GM21528 (cell line): ENCODE results near the gene CPVL.

ENCODE experiments used
- ATAC-seq: cut with Tn5 transposase; IDR thresholded peaks from one replicate; pipeline ENCODE4 v1.9.1; 2021; ENCODE audit warnings: mild to moderate bottlenecking, moderate library complexity; ENCODE audit not compliant: unreplicated experiment, low FRiP score

The CPVL gene

GRCh38 chr7:29014725-29015124 is 131.6 kb downstream of the CPVL start:
- no peak for ATAC-seq

GRCh38 chr7:29013931-29014330 is 132.4 kb downstream of the CPVL start:
- ATAC-seq: no peak

- ATAC-seq: no peak
These were observed 133.1 kb downstream of the CPVL start for GRCh38 chr7:29013082-29013695.

GRCh38 chr7:29009947-29010346 is 136.4 kb downstream of the CPVL start:
- no peak for ATAC-seq

- no peak for ATAC-seq
These were observed 137.7 kb downstream of the CPVL start for GRCh38 chr7:29008590-29008989.

DNA sequence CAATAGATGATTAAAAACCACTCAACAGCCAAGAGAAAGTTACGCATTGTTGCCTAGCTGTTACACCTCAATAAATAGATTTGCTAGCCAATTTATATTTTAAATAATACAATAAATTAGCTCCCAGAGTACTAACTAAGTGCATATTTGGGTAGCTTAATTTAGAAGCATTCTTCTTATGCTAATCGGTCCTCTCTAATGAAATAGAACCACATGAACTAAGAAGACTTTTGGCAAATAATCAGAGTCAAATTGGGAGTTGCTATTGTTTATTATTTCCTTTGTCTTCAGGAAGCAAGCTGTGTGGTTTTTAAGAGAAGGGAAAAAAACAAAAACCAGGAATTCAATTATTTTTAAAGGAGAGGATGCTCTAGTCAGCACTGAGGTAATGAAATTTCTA is 139.2 kb downstream of the CPVL start:
- no peak for ATAC-seq

GRCh38 chr7:29005829-29006228 is 140.5 kb downstream of the CPVL start:
- no peak for ATAC-seq

DNA sequence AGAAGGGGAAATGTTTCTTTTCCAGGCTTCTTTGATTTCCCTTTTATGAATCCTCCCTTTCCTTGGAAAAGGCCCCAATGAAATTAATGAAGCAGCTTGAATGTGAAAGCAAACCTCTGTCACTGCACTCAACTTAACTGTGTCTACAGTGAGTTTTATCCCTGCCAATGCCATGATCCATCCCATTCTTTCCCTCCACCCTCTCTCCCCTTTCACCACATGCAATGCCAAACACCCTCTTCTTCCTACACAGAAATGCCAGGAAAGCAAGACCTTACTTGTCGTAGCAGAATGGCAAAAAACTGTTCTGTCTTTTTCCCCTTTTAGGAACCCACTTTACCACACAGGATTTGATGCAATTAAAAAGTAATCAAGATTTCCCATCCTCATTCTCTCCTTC is 140.9 kb downstream of the CPVL start:
- no peak for ATAC-seq

- no peak for ATAC-seq
These were observed 142.6 kb downstream of the CPVL start for GRCh38 chr7:29003703-29004102.

- no peak for ATAC-seq
These were observed 145.6 kb downstream of the CPVL start for GRCh38 chr7:29000717-29001076.

GRCh38 chr7:28999895-29000716 is 146.2 kb downstream of the CPVL start:
- no peak for ATAC-seq

GRCh38 chr7:28999427-28999826 is 146.9 kb downstream of the CPVL start:
- ATAC-seq: no peak

GRCh38 chr7:28998105-28998504 is 148.2 kb downstream of the CPVL start:
- no peak for ATAC-seq

- ATAC-seq: no peak
These were observed 149.5 kb downstream of the CPVL start for GRCh38 chr7:28996836-28997235.

DNA sequence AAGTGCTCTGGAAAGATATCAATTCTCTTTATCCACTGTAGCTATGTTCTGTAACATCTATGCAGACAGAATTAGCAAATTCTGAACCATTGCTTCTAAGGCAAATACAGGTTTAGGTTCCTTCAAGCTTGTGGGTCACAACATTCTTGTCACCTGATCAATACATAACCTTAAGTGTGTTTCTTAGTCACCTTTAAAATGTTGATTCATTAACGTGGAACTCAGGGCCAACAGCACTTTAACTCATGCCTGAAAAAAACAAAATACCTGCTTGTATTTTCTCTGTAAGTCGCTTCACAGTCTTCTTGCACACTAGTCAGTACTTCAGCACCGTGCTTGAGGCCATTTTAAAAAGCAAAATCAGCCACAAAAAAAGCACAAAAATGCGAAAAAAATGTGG is 153.0 kb downstream of the CPVL start:
- no peak for ATAC-seq

DNA sequence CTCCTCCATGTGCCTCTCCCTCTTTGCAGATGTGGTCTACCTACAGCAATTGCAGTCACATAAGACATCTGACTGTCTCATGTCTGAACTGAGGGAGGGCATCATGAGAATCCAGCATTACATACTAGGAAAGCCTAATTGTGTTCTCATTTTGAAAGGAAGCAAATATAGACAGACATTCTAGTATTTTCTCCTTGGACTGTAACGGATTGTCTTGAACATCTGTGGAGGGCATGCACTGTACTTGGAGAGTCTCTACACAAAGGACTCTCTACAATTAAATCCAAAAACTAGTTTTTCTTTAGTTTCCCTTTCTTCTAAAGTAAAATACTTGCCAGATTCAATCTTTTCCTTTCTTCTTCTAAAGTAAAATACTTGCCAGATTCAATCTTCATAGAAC is 153.5 kb downstream of the CPVL start:
- ATAC-seq: no peak

GRCh38 chr7:28990200-28990960 is 156.0 kb downstream of the CPVL start:
- ATAC-seq: no peak

DNA sequence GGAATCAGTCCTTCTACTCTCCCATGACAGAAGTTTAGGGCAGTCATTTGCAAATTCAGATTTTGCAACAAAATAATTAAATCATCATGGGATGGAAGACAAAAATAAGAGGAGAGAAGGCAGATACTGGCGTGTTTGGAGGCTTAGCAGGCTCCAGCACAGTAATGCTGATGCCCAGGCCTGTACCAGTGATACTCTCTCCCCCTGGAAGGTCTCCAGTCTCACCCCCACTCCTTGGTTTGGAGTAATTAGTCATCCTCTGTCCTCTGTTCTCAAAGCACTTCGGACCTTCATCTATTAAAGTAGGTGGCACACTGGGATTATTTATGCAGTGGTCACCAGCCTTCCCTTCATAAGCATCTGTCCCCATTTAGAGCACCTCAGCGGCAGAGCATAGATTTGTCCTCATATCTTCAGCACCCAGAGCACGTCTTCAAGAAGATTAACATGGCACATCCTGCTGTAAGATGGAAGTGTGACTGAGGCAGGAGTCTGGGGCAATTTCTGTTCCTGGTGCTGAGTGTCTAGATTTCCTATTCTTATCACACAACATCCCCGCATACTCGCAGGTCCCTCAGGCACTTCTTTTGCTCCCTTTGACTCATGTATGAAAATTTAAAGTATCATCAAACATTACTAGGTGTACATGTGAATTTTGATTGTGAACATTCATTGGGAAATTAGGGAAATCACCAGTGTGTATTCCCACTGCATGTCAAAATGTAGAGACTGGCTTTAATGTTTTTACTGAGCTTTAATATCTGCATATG is 156.9 kb downstream of the CPVL start:
- ATAC-seq: no peak

- ATAC-seq: no peak
These were observed 157.5 kb downstream of the CPVL start for GRCh38 chr7:28988810-28989209.

GRCh38 chr7:28988091-28988490 is 158.2 kb downstream of the CPVL start:
- ATAC-seq: no peak

DNA sequence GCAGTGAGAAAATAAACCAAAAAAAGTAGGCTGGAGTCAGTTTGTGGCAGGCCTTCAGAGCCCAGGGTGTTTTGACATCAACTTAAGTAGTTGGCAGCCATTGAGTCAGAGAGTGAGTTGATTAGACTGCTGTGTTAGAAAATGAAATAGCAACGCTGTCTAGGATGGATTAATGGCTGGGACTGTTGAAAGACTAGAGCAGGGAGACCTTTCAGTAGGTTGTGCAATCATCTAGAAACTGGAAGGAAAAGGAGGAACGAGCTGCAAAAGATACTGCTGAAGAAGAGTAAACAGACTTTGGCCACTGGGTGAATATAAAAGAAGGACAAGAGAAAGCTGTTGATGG is 159.6 kb downstream of the CPVL start:
- no peak for ATAC-seq
